A673 (cell line): ENCODE data around the gene ABCA4.

Source experiments
- EZH2 ChIP-seq: fragments of 200-600 bp; sonication (generic); IDR thresholded peaks from 2 replicates; pipeline ENCODE4 v1.6.1; 2017; ENCODE audit warnings: borderline replicate concordance, low read depth, mild to moderate bottlenecking, mixed read lengths, antibody characterized with exemption, low read length; ENCODE audit not compliant: poor library complexity, severe bottlenecking
- TF ChIP-seq, protein P1 (sequence below): fragments of 300-800, 200-600 bp; sonication (generic); conservative IDR thresholded peaks from 2 replicates; pipeline ENCODE4 v1.5.1; 2017; ENCODE audit warnings: low read depth, mild to moderate bottlenecking, antibody characterized with exemption, low read length, moderate library complexity, mixed read lengths

GRCh38 chr1:94110946-94111740, 9.8 kb downstream of the ABCA4 start:
- TF ChIP-seq, protein P1, sequence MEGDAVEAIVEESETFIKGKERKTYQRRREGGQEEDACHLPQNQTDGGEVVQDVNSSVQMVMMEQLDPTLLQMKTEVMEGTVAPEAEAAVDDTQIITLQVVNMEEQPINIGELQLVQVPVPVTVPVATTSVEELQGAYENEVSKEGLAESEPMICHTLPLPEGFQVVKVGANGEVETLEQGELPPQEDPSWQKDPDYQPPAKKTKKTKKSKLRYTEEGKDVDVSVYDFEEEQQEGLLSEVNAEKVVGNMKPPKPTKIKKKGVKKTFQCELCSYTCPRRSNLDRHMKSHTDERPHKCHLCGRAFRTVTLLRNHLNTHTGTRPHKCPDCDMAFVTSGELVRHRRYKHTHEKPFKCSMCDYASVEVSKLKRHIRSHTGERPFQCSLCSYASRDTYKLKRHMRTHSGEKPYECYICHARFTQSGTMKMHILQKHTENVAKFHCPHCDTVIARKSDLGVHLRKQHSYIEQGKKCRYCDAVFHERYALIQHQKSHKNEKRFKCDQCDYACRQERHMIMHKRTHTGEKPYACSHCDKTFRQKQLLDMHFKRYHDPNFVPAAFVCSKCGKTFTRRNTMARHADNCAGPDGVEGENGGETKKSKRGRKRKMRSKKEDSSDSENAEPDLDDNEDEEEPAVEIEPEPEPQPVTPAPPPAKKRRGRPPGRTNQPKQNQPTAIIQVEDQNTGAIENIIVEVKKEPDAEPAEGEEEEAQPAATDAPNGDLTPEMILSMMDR: no peak
- TF ChIP-seq EZH2: no peak
